ES-I3 (cell line): ENCODE measurements around the gene MED25.
A peak's percentile ranks its signal among the peaks of the same experiment; 100 is the strongest.

Source experiments
- H3K36me3 ChIP-seq: 2 replicates; pipeline ENCODE4 v1.6.1; 2013; ENCODE audit warnings: mild to moderate bottlenecking, low read length, control low read depth, moderate library complexity; ENCODE audit not compliant: insufficient read depth
- H3K4me1 ChIP-seq: 2 replicates; pipeline ENCODE4 v1.6.1; 2013; ENCODE audit warnings: mild to moderate bottlenecking, control low read depth, low read length; ENCODE audit not compliant: insufficient read depth
- H3K9ac ChIP-seq: 2 replicates; pipeline ENCODE4 v1.6.1; 2013; ENCODE audit warnings: low read depth, mild to moderate bottlenecking, low read length, moderate library complexity
- H3K9me3 ChIP-seq: 2 replicates; pipeline ENCODE4 v1.6.1; 2013; ENCODE audit warnings: mild to moderate bottlenecking, low read length, moderate library complexity; ENCODE audit not compliant: control insufficient read depth, insufficient read depth

MED25 gene

DNA sequence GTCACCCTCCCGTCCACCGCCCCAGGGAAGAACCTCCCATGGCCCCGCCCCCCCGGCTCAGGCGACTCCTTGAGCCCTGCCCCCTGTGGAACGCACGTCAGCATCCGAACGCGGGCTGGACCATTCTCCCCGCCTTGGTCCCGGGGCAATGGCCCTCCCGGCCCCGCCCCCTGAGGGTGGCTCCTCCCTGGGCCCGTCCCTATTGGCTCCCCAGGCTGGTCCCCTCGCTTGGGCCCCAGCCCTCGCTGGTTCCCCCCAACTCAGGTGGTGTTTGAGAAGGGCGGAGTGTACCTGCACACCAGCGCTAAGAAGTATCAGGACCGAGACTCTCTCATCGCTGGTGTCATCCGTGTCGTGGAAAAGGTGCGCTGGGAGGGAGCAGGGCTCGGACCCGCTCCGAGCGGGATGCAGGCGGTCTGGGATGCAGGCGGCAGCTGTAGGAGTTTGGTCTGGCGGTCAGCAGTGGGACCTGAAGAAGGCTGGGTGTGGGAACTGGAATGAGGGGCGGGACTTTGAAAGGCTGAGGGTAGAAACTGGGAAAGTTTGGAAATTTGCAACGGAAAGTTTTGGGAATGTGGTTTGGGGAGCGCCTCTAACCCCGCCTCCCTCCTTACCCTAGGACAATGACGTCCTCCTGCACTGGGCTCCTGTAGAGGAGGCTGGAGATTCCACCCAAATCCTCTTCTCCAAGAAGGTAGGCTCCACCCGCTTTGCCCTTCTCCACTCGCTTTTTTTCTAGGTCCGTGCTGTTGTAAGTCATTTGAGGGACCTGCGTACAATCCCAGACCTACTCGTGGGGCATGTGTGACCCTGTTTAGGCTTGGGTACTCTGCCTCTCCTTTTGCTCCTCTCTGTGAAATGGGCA lies 60.0 kb downstream of the MED25 start:
- no peaks in the 10 kb centered on the region for H3K9me3 ChIP-seq
- H3K36me3 ChIP-seq = peaks cover 4% of the 10 kb centered on the region; the same call in 1 of the 2 replicates
- peak overlapping the region; percentile 95 for H3K9ac ChIP-seq
- H3K4me1 ChIP-seq = peaks cover 7% of the 10 kb centered on the region; the same call in 1 of the 2 replicates

DNA sequence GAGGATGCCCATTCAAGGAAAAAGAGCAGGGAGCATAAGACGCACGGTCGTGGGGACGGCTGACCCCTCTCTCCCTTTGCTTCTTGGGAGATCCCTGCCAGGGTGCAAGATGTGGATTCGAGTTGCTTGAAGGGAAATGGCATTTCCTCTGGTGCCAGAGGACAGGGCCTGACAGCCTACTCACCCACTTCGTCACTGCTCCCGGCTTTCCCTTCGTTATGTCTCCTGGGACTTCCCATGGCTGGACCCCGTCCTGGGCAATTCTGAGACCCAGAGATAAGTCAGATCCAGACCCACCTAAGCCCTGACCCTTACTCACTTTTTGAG lies 60.6 kb downstream of the MED25 start:
- Histone ChIP-seq H3K9ac (peak overlapping the region; percentile 95), H3K9me3 (no peaks in the 10 kb centered on the region), H3K36me3 (peaks cover 6% of the 10 kb centered on the region; the same call in 1 of the 2 replicates), H3K4me1 (peaks cover 7% of the 10 kb centered on the region; the same call in 1 of the 2 replicates)

DNA sequence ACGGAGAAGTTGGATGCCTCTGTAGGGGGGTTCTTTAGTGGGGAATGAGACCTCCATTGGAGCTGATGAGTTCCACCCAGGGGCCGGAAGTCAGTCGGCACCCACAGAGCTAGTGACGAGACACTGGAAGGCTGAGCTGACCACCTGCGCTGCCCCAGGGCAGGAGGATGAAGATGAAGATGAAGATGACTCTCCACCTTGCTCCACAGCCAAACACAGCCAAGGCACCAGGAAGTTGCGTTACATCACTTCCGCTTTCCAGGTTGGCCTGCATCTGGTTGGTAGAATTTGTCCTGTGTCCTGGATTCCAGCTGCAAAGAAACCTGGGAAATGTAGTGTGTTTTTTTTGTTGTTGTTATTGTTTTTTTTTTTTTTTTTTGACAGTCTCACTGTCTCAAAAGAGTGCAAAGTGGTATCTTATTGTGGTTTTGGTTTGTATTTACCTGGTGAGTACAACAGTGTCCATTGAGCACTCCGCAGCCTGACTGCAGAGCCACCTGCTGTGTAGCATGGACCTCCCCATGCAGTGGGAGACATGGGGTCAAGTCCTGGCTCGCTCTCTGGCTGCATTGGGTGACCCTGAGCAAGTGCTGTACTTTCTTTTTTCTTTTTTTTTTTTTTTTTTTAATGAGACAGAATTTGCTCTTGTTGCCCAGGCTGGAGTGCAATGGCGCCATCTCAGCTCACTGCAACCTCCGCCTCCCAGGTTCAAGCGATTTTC lies 61.3 kb downstream of the MED25 start:
- H3K9ac ChIP-seq = no peak overlapping the region
- H3K36me3 ChIP-seq = peaks cover 11% of the 10 kb centered on the region; the same call in 1 of the 2 replicates
- no peaks in the 10 kb centered on the region for H3K9me3 ChIP-seq
- H3K4me1 ChIP-seq = peaks cover 7% of the 10 kb centered on the region; the same call in 1 of the 2 replicates

DNA sequence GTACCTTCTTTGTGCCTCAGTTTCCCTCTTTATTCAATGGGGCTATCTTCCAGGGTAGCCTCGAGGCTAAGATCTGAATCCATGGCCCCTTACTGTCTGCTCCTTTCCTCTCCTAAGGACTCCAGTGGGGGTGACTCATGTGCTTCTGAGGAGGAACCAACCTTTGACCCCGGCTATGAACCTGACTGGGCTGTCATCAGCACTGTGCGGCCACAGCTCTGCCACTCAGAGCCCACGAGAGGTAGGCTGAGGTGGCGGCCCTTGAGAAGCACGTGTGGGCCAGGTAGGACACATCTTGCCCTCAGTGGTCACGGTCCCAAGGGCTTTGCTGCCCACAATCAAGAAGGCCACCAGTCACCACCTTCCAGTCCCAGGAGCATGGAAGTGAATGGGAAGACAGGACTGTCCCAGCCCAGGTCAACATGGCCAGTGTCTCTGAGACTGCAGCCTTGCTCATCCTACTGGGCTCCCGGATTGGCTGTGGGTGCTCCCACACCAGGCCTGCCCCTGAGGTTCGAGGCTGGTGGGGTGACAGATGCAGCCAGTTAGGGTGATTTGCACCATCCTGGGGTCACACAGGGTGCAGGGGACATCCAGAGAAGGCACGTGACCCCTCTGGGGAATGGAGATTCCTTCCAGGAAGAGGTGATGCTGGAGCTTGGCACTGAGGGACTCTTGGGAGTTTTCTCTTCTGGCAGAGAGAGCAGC lies 62.2 kb downstream of the MED25 start:
- Histone ChIP-seq H3K9ac (no peak overlapping the region), H3K4me1 (peaks cover 7% of the 10 kb centered on the region; the same call in 1 of the 2 replicates), H3K9me3 (no peaks in the 10 kb centered on the region), H3K36me3 (peaks cover 11% of the 10 kb centered on the region; the same call in 1 of the 2 replicates)

DNA sequence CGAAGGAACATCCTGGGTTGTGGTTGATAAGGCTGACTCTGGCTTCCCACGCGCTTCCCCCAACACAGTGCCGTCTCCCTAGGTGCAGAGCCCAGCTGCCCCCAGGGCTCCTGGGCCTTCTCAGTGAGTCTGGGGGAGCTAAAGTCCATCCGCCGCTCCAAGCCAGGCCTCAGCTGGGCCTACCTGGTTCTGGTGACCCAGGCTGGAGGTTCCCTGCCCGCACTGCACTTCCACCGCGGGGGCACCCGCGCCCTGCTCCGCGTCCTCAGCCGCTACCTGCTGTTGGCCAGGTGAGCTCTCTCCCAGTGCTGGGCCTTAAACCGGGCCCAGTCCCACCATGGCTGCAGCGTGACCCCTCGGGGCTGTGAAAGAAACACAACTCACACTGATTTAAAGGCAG lies 63.1 kb downstream of the MED25 start:
- Histone ChIP-seq H3K9me3 (no peaks in the 10 kb centered on the region), H3K36me3 (peaks cover 11% of the 10 kb centered on the region; the same call in 1 of the 2 replicates), H3K9ac (no peak overlapping the region), H3K4me1 (0 out of 2 replicates have a peak, but pooled peaks cover 7% of the 10 kb centered on the region)

DNA sequence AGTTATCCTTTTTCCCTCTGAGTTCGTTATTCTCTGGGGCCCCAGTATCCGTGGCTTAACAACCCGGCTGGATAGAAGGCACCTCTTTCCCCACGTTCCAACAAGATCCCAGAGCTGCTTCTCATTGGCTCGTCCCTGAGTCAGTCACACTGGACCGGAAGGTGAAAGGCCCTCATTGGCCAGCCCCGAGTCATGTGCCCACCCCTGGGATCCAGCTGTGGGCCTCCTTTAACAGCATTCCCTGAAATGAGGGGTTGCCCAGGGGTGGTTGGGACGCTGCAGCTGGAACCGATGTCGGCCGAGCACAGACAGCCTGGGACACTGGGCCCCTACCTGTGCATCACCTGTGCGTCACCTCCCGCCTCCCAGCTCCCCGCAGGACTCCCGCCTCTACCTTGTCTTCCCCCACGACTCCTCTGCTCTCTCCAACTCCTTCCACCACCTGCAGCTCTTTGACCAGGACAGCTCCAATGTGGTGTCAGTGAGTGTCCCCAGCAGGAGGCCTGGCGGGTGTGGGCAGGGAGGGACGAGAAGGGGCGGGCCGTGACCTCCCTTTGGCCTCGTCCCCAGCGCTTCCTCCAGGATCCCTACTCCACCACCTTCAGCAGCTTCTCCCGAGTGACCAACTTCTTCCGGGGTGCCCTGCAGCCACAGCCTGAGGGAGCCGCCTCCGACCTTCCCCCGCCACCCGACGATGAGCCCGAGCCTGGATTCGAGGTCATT lies 63.7 kb downstream of the MED25 start:
- peaks cover 11% of the 10 kb centered on the region; the same call in 1 of the 2 replicates for H3K36me3 ChIP-seq
- H3K9ac ChIP-seq = no peak overlapping the region
- 0 out of 2 replicates have a peak, but pooled peaks cover 7% of the 10 kb centered on the region for H3K4me1 ChIP-seq

DNA sequence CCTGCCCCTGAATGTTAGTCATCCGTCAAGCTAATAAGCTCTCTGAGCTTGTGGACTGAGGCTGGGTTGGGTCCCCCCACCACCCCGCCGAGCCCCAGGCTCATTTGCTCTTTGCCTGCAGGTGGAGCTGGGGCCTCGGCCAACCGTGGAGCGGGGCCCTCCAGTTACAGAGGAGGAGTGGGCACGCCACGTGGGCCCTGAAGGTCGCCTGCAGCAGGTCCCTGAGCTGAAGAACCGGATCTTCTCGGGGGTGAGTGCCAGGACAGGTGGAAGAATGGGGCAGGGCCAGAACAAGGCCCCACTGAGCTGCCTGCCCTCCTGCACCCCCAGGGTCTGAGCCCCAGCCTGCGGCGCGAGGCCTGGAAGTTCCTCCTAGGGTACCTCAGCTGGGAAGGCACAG lies 64.6 kb downstream of the MED25 start:
- Histone ChIP-seq H3K4me1 (0 out of 2 replicates have a peak, but pooled peaks cover 7% of the 10 kb centered on the region), H3K9ac (no peak overlapping the region), H3K9me3 (no peaks in the 10 kb centered on the region), H3K36me3 (peaks cover 11% of the 10 kb centered on the region; the same call in 1 of the 2 replicates)

More for the DNA sequence above, 63.7 kb downstream of the MED25 start:
- no peaks in the 10 kb centered on the region for H3K9me3 ChIP-seq

DNA sequence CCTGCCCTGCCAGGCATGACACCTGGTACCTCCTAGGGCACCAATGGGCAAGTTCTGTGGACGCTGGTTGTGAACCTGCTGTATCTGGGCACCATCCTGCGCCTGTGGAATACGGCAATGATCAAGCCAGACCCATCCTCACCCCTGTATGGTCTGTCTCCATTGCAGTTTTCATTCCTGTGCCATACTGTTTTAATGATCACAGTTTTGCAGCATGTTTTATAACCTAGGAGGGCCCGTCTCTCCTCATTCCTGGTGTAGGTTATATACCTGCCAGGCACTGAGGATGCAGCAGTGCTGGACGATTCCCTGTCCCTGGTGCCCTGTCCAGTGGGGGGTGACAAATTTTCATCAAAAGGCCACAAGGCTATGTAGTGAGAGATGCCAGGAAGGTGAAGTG lies 65.0 kb downstream of the MED25 start:
- Histone ChIP-seq H3K9ac (no peak overlapping the region), H3K36me3 (peaks cover 11% of the 10 kb centered on the region; the same call in 1 of the 2 replicates), H3K4me1 (0 out of 2 replicates have a peak, but pooled peaks cover 7% of the 10 kb centered on the region), H3K9me3 (no peaks in the 10 kb centered on the region)

DNA sequence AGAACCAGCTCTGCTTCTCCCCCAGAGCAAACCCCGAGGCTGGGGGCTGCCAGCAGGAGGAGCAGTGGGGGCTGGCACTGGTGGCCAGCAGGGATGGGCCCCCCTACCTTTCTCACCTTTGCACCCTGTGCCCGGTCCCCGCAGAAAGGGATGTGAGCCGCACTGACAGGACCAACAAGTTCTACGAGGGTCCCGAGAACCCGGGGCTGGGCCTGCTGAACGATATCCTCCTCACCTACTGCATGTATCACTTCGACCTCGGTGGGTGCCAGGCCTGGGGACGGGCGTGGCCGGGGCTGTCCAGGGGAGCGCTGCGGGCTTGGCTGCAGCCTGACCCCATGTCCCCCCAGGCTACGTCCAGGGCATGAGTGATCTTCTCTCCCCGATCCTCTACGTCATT lies 66.0 kb downstream of the MED25 start:
- Histone ChIP-seq H3K9ac (no peak overlapping the region), H3K9me3 (no peaks in the 10 kb centered on the region), H3K36me3 (peaks cover 11% of the 10 kb centered on the region), H3K4me1 (no peaks in the 10 kb centered on the region)

DNA sequence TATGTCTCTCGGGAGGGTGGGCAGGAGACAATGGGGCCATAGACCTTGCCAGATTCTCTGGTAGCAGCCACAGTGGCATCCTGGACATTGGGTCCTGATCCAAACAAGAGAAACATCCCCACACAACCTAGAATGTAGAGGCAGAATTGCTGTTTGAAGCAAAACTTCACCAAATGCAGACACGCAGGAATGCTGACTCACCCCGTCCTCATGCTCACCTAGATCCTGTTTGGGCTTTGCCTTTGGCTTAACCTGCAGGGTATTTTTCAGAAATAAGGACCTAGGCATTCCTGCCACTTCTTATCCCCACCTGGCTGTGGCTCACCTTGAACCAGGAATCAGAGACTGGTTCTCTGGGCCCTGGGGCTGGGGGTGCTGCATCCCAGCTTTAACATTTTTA lies 66.7 kb downstream of the MED25 start:
- Histone ChIP-seq H3K4me1 (no peaks in the 10 kb centered on the region), H3K9me3 (0 out of 2 replicates have a peak, but pooled peaks cover 3% of the 10 kb centered on the region), H3K9ac (no peak overlapping the region), H3K36me3 (peaks cover 11% of the 10 kb centered on the region)
